CD4-positive, alpha-beta memory T cell (primary cell): ENCODE results near the gene CAD. TPM values are rescaled to one million over a fixed set of nuclear protein-coding genes. Genes with fewer than 3 reads are reported as not detected.

ENCODE experiments used
- CTCF ChIA-PET: fragments of 350-600 bp; sonication (Branson Sonifier 250); formaldehyde crosslinking; loops from one replicate; lab custom pipeline; 2021; ENCODE audit warnings: inconsistent platforms; ENCODE audit not compliant: partially characterized antibody; lab: Charles Lee
- POLR2A ChIA-PET: fragments of 350-600 bp; sonication (Branson Sonifier 250); formaldehyde crosslinking; loops from one replicate; lab custom pipeline; 2021; ENCODE audit not compliant: partially characterized antibody; lab: Charles Lee
- DNase-seq, 5 donors: peaks; one replicate each; pipeline versions ENCODE4 v3.0.0 to v3.0.0-alpha.2; 2020 to 2022; ENCODE audit warnings: mixed read lengths in 1 of 5
- H3K27ac ChIP-seq: one replicate; pipeline ENCODE4 v1.7.0; 2013; ENCODE audit warnings: low read depth, low read length
- H3K27me3 ChIP-seq: 2 replicates; pipeline ENCODE4 v1.7.0; 2013; ENCODE audit warnings: mild to moderate bottlenecking, low read length, moderate library complexity; ENCODE audit not compliant: insufficient read depth
- H3K36me3 ChIP-seq: 2 replicates; pipeline ENCODE4 v1.7.0; 2013; ENCODE audit warnings: mild to moderate bottlenecking, low read length, moderate library complexity; ENCODE audit not compliant: insufficient read depth
- H3K4me1 ChIP-seq: 2 replicates; pipeline ENCODE4 v1.7.0; 2013; ENCODE audit warnings: mild to moderate bottlenecking, low read length, moderate library complexity; ENCODE audit not compliant: insufficient read depth
- H3K4me3 ChIP-seq, 2 donors: one replicate each; pipeline ENCODE4 v1.7.0; 2013; ENCODE audit warnings: low read length in 2 of 2, mild to moderate bottlenecking in 1 of 2
- H3K9me3 ChIP-seq, 2 donors: one replicate each; pipeline ENCODE4 v1.7.0; 2013; ENCODE audit warnings: low read length in 2 of 2, control low read depth in 1 of 2; ENCODE audit not compliant: control insufficient read depth in 1 of 2
- H3K27ac Mint-ChIP-seq, 7 donors: one replicate each; pipeline ENCODE4 v1.8.0; 2020 to 2021; ENCODE audit warnings: mixed read lengths in 7 of 7, mild to moderate bottlenecking in 6 of 7, inconsistent platforms in 3 of 7, moderate library complexity in 3 of 7
- H3K27me3 Mint-ChIP-seq, 2 donors: one replicate each; pipeline ENCODE4 v1.8.0; 2020 to 2021; ENCODE audit warnings: mixed read lengths in 2 of 2
- H3K36me3 Mint-ChIP-seq, 2 donors: one replicate each; pipeline ENCODE4 v1.8.0; 2020 to 2021; ENCODE audit warnings: mixed read lengths in 2 of 2, inconsistent platforms in 1 of 2, mild to moderate bottlenecking in 1 of 2
- H3K4me1 Mint-ChIP-seq, 4 donors: one replicate each; pipeline ENCODE4 v1.8.0; 2020 to 2021; ENCODE audit warnings: mixed read lengths in 4 of 4, mild to moderate bottlenecking in 1 of 4
- H3K4me3 Mint-ChIP-seq, 8 donors: one replicate each; pipeline ENCODE4 v1.8.0; 2020 to 2021; ENCODE audit warnings: mixed read lengths in 8 of 8, mild to moderate bottlenecking in 7 of 8, moderate library complexity in 6 of 8, inconsistent platforms in 3 of 8
- H3K9me3 Mint-ChIP-seq, 8 donors: one replicate each; pipeline ENCODE4 v1.8.0; 2020 to 2021; ENCODE audit warnings: mixed read lengths in 8 of 8, mild to moderate bottlenecking in 5 of 8, inconsistent platforms in 3 of 8, moderate library complexity in 1 of 8
- intact Hi-C: fragments of 100-400 bp; cut with micrococcal nuclease; formaldehyde crosslinking; loops from one replicate; pipeline ENCODE4 v1.15.1; 2023
- polyA plus RNA-seq, 2 donors: library from polyadenylated mRNA; unstranded; fragments of 300-500 nt; fragmentation: Illumina TruSeq; gene quantifications; one replicate each; pipeline ENCODE4 v1.2.3, GENCODE V29; 2021
- total RNA-seq, 2 experiments: library from RNA; stranded (reverse); gene quantifications; one replicate each; pipeline ENCODE4 v1.2.3, GENCODE V29; 2021

The CAD gene
- total and polyA plus RNA-seq, 4 experiments from 2014 or later, result 11.3 to 49.3 (median 35.9) TPM

DNA sequence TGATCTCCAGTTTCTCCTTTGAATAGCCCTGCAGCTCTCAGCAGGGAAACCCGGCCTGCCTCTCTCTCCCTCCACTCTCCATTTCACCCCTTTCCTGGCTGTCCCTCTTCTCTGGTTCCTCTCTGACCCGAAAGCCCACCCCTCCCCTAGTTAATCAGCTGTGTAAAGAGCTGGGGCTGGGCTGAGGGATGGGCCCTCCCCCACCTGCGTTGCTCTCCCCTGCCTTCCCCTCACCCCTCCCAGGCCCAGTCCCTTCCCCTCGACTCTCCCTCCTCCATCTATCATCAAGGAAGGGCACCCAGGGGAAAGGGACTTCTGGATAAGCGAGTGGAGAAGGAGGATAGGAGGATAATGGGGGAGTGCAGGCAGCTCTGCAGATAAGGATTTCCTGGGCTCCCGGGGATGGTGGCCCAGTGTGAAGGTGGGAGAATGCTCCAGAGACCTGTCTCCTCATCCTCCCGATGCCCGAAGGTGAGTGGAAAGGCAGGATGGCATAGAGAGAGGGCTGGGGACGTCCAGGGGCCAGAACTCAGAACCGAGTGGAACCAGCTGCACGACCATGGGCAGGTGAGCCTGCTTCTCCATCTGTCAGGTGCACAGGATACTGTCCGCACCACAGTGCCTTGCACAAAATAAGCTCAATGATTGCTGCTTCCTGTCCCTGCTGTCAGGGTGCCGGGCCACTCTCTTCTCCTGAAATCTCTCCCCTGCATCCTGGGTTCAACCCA, 33.6 kb downstream of the CAD start:
- Histone ChIP-seq H3K4me1 (no peaks in the 10 kb centered on the region), H3K4me3 (no peak overlapping the region), H3K27me3 (peaks cover 4% of the 10 kb centered on the region), H3K9me3 (no peaks in the 10 kb centered on the region), H3K36me3 (no peaks in the 10 kb centered on the region), H3K27ac (no peak overlapping the region)
- Mint-ChIP-seq H3K9me3 (no peaks in the 10 kb centered on the region), H3K4me1 (peaks cover 0 to 1% (median 0%) of the 10 kb centered on the region in 4 donors), H3K4me3 (no peak overlapping the region), H3K27ac (no peak overlapping the region), H3K36me3 (no peaks in the 10 kb centered on the region), H3K27me3 (peaks cover 14 to 22% of the 10 kb centered on the region in 2 donors)
- intact Hi-C loops, result loop anchor here (1.0 kb wide), 1 partner anchor 29 kb away; no protein-coding TSS in a partner anchor
- no peak for DNase-seq
- CTCF ChIA-PET, result interaction anchor here (1.1 to 3.8 kb wide), 2 partner anchors 29 to 50 kb away, joined by 3 to 28 read pairs; partner anchors contain the start of gene TRIM54
- POLR2A ChIA-PET, result no interaction called here

- Mint-ChIP-seq H3K9me3 (no peaks in the 10 kb centered on the region), H3K27me3 (peaks cover 14 to 28% of the 10 kb centered on the region in 2 donors), H3K4me1 (peaks cover 0 to 1% (median 0%) of the 10 kb centered on the region in 4 donors), H3K36me3 (no peaks in the 10 kb centered on the region), H3K27ac (no peak overlapping the region), H3K4me3 (no peak overlapping the region)
- intact Hi-C loops, result no loop called here
- no peak for DNase-seq
- CTCF ChIA-PET, result interaction anchor here (3.8 kb wide), 1 partner anchor 28 kb away, joined by 28 read pairs; the partner anchor contains the start of gene TRIM54
- Histone ChIP-seq H3K4me3 (no peak overlapping the region), H3K4me1 (no peaks in the 10 kb centered on the region), H3K27me3 (peaks cover 4% of the 10 kb centered on the region), H3K27ac (no peak overlapping the region), H3K36me3 (no peaks in the 10 kb centered on the region), H3K9me3 (no peaks in the 10 kb centered on the region)
- POLR2A ChIA-PET, result no interaction called here
Observed at GRCh38 chr2:27251766-27252165, 34.6 kb downstream of the CAD start.

DNA sequence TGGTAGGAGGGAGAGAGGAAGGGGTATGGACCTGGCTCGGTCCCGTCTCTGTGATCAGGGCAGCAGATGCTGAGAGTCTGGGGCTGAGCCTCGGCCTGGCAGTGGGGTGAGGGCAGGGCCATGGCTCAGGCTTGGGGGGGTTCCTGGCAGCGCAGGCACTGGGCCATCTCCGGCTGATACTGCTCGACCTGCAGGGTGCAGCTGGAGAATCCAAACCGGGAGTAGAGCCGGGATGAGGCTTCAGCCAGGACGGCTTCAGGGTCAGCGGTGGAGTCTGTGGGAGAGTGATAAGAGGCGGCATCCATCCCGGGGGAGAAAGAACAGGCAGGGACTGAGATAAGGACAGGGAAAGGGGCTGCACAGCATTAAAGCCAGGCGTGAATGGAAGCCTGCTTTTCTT, 38.0 kb downstream of the CAD start:
- no peaks in the 10 kb centered on the region for H3K4me1 ChIP-seq
- POLR2A ChIA-PET, result no interaction called here
- CTCF ChIA-PET, result no interaction called here
- H3K36me3 ChIP-seq, result no peaks in the 10 kb centered on the region
- H3K9me3 ChIP-seq, result no peaks in the 10 kb centered on the region
- peaks cover 31 to 45% of the 10 kb centered on the region in 2 donors for H3K27me3 Mint-ChIP-seq
- H3K36me3 Mint-ChIP-seq, result no peaks in the 10 kb centered on the region
- peaks cover 0 to 1% (median 0%) of the 10 kb centered on the region in 4 donors for H3K4me1 Mint-ChIP-seq
- H3K9me3 Mint-ChIP-seq, result no peaks in the 10 kb centered on the region
- intact Hi-C loops, result no loop called here
- H3K27me3 ChIP-seq, result peaks cover 21% of the 10 kb centered on the region
- H3K27ac Mint-ChIP-seq, result no peak overlapping the region
- no peak overlapping the region for H3K4me3 ChIP-seq
- H3K27ac ChIP-seq, result no peak overlapping the region
- no peak overlapping the region for H3K4me3 Mint-ChIP-seq
- no peak for DNase-seq

DNA sequence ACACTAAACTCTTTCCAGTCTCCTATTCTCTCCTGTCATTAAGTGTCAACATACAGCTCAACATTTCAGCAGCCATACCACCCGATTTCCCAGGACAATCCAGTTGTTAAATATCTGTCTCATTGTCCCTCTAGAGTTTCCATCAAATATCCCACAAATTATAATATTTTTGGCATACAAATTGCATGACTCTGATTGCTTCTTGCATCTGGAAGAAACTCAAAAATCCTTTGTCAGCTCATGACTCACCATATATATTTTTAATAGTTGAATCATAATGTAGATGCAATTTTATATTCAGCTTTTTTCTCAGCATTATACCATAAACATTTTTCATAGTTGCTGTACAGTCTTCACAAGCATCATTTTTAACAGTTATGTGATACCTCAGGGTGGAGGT, 38.5 kb downstream of the CAD start:
- no peaks in the 10 kb centered on the region for H3K36me3 ChIP-seq
- ChIA-PET CTCF (interaction anchor here (0.9 kb wide), 1 partner anchor 10 kb away, joined by 3 read pairs; no protein-coding TSS in a partner anchor), POLR2A (no interaction called here)
- no peak for DNase-seq
- H3K9me3 ChIP-seq, result no peaks in the 10 kb centered on the region
- H3K4me3 Mint-ChIP-seq, result no peak overlapping the region
- peaks cover 0 to 4% (median under 1%) of the 10 kb centered on the region in 4 donors for H3K4me1 Mint-ChIP-seq
- H3K27ac ChIP-seq, result no peak overlapping the region
- peaks cover 36 to 50% of the 10 kb centered on the region in 2 donors for H3K27me3 Mint-ChIP-seq
- H3K4me1 ChIP-seq, result no peaks in the 10 kb centered on the region
- H3K9me3 Mint-ChIP-seq, result no peaks in the 10 kb centered on the region
- no peak overlapping the region for H3K4me3 ChIP-seq
- intact Hi-C loops, result no loop called here
- no peak overlapping the region for H3K27ac Mint-ChIP-seq
- H3K27me3 ChIP-seq, result peaks cover 25% of the 10 kb centered on the region
- H3K36me3 Mint-ChIP-seq, result no peaks in the 10 kb centered on the region

- DNase-seq, result no peak
- Mint-ChIP-seq H3K4me1 (peaks cover 4 to 17% (median 7%) of the 10 kb centered on the region in 4 donors), H3K4me3 (no peak overlapping the region), H3K36me3 (no peaks in the 10 kb centered on the region), H3K27me3 (peaks cover 41 to 52% of the 10 kb centered on the region in 2 donors), H3K27ac (no peak overlapping the region), H3K9me3 (peaks cover 0 to 2% (median 0%) of the 10 kb centered on the region in 8 donors)
- Histone ChIP-seq H3K27me3 (peaks cover 37% of the 10 kb centered on the region), H3K9me3 (no peaks in the 10 kb centered on the region), H3K27ac (no peak overlapping the region), H3K36me3 (no peaks in the 10 kb centered on the region), H3K4me3 (no peak overlapping the region), H3K4me1 (peaks cover 6% of the 10 kb centered on the region)
- ChIA-PET POLR2A (no interaction called here), CTCF (no interaction called here)
- intact Hi-C loops, result no loop called here
Observed at GRCh38 chr2:27256855-27257454, 39.8 kb downstream of the CAD start.

DNA sequence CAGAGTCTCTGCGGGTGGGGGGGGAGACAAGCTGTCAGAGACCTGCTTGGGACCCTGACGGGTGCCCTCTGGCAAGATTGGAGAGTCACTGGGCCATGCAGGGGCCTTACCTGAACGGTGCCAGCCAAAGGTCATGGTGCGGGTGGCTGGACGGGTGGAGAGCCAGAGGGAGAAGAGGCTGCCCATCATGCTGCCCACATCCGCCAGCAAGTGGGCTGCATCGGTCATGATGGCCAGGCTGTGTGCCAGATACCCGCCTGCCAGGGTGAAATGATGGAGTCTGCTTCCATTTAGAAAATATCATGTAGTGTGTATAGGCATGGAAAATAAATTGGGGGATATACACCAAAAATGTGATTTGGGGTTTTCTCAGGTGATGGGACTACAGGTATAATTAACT, 40.9 kb downstream of the CAD start:
- POLR2A ChIA-PET, result no interaction called here

GRCh38 chr2:27261241-27261925, 44.2 kb downstream of the CAD start:
- no peak for DNase-seq
- intact Hi-C loops, result loop anchor here (5.0 kb wide), 1 partner anchor 44 kb away; the partner anchor contains the start of gene CAD

More for the DNA sequence above, 40.9 kb downstream of the CAD start:
- CTCF ChIA-PET, result no interaction called here
- Histone ChIP-seq H3K27me3 (peaks cover 38% of the 10 kb centered on the region), H3K4me1 (peaks cover 6% of the 10 kb centered on the region), H3K9me3 (no peaks in the 10 kb centered on the region), H3K4me3 (no peak overlapping the region), H3K36me3 (no peaks in the 10 kb centered on the region), H3K27ac (no peak overlapping the region)
- Mint-ChIP-seq H3K27ac (no peak overlapping the region), H3K4me3 (no peak overlapping the region), H3K36me3 (no peaks in the 10 kb centered on the region), H3K9me3 (peaks cover 0 to 2% (median 0%) of the 10 kb centered on the region in 8 donors), H3K27me3 (peaks cover 41 to 52% of the 10 kb centered on the region in 2 donors), H3K4me1 (peaks cover 4 to 19% (median 8%) of the 10 kb centered on the region in 4 donors)
- intact Hi-C loops, result no loop called here
- no peak for DNase-seq

More at GRCh38 chr2:27261241-27261925, 44.2 kb downstream of the CAD start:
- no peaks in the 10 kb centered on the region for H3K36me3 ChIP-seq
- ChIA-PET CTCF (no interaction called here), POLR2A (no interaction called here)
- peaks cover 23% of the 10 kb centered on the region for H3K4me1 ChIP-seq
- peaks cover 50% of the 10 kb centered on the region for H3K27me3 ChIP-seq
- H3K36me3 Mint-ChIP-seq, result peaks cover 0 to 3% of the 10 kb centered on the region in 2 donors
- no peaks in the 10 kb centered on the region for H3K9me3 ChIP-seq
- peak overlapping the region in 3 of 7 donors; percentile 30 to 71 (median 49) for H3K27ac Mint-ChIP-seq
- peaks cover 23 to 38% (median 25%) of the 10 kb centered on the region in 4 donors for H3K4me1 Mint-ChIP-seq
- peaks cover 0 to 2% (median 0%) of the 10 kb centered on the region in 8 donors for H3K9me3 Mint-ChIP-seq
- peaks cover 49 to 60% of the 10 kb centered on the region in 2 donors for H3K27me3 Mint-ChIP-seq
- peak overlapping the region; percentile 53 to 84 (median 73) for H3K4me3 Mint-ChIP-seq
- peak overlapping the region in 1 of 2 donors; percentile 35 for H3K4me3 ChIP-seq
- no peak overlapping the region for H3K27ac ChIP-seq
